IMR-90 (cell line): ENCODE data around the gene SDC1. TPM values are rescaled to one million over a fixed set of nuclear protein-coding genes. Genes with fewer than 3 reads are reported as not detected.

Source experiments
- ATAC-seq: fragments of 200-7000 bp; cut with Tn5 transposase; 2 replicates; pipeline ENCODE4 v1.9.1; 2020; ENCODE audit warnings: low read depth, mild to moderate bottlenecking, moderate library complexity
- BruUV-seq: library from RNA; stranded (reverse); fragments of 400-500 nt; replicated peaks from 2 replicates; lab custom pipeline; 2021; lab: Mats Ljungman, UMichigan
- CTCF ChIA-PET: fragments of 300-600 bp; formaldehyde crosslinking; extraction: SDS; loops from one replicate; lab custom pipeline; 2021; ENCODE audit warnings: antibody characterized with exemption; lab: Yijun Ruan, JAX
- POLR2A ChIA-PET: fragments of 300-600 bp; sonication (Branson Sonifier 250); formaldehyde crosslinking; loops from one replicate; lab custom pipeline; 2022; ENCODE audit warnings: antibody characterized with exemption; ENCODE audit not compliant: unreplicated experiment; lab: Charles Lee
- DNase-seq: peaks from one replicate; pipeline ENCODE4 v3.0.0; 2013
- H2AFZ ChIP-seq: replicated peaks from 2 replicates; pipeline ENCODE3; 2013; ENCODE audit warnings: low read length, mild to moderate bottlenecking; ENCODE audit not compliant: poor library complexity
- H2AK5ac ChIP-seq: 2 replicates; pipeline ENCODE4 v1.6.1; 2013; ENCODE audit warnings: low read depth, low read length, inconsistent platforms
- H2AK9ac ChIP-seq: replicated peaks from 2 replicates; pipeline ENCODE3; 2013; ENCODE audit warnings: mild to moderate bottlenecking, low read depth, low read length, moderate library complexity; ENCODE audit not compliant: poor library complexity
- H2BK120ac ChIP-seq: 2 replicates; pipeline ENCODE4 v1.6.1; 2013; ENCODE audit warnings: low read depth, low read length, inconsistent platforms
- H2BK15ac ChIP-seq: 3 replicates; pipeline ENCODE4 v1.6.1; 2013; ENCODE audit warnings: low read depth, low read length, inconsistent platforms
- H2BK20ac ChIP-seq: 2 replicates; pipeline ENCODE4 v1.6.1; 2013; ENCODE audit warnings: low read depth, mild to moderate bottlenecking, inconsistent platforms, low read length, moderate library complexity
- H2BK5ac ChIP-seq: 2 replicates; pipeline ENCODE4 v1.6.1; 2013; ENCODE audit warnings: mild to moderate bottlenecking, low read depth, low read length, inconsistent platforms; ENCODE audit not compliant: poor library complexity, severe bottlenecking
- H3K14ac ChIP-seq: replicated peaks from 2 replicates; pipeline ENCODE4 v1.6.1; 2013; ENCODE audit warnings: low read depth, low read length, inconsistent platforms
- H3K18ac ChIP-seq: 2 replicates; pipeline ENCODE4 v1.6.1; 2013; ENCODE audit warnings: low read depth, low read length, control low read depth
- H3K23ac ChIP-seq: 2 replicates; pipeline ENCODE4 v1.6.1; 2013; ENCODE audit warnings: low read depth, low read length, inconsistent platforms
- H3K27ac ChIP-seq: 2 replicates; pipeline ENCODE4 v1.5.1; 2013; ENCODE audit warnings: mild to moderate bottlenecking, control low read depth, low read length; ENCODE audit not compliant: insufficient read depth
- H3K27me3 ChIP-seq: 2 replicates; pipeline ENCODE4 v1.6.1; 2013; ENCODE audit warnings: low read length; ENCODE audit not compliant: control insufficient read depth, insufficient read depth
- H3K36me3 ChIP-seq: 2 replicates; pipeline ENCODE4 v1.6.1; 2013; ENCODE audit warnings: low read length, mixed read lengths; ENCODE audit not compliant: control insufficient read depth, insufficient read depth
- H3K4ac ChIP-seq: 2 replicates; pipeline ENCODE4 v1.6.1; 2013; ENCODE audit warnings: low read depth, low read length, inconsistent platforms
- H3K4me1 ChIP-seq: 2 replicates; pipeline ENCODE4 v1.6.1; 2013; ENCODE audit warnings: low read length, mixed read lengths; ENCODE audit not compliant: control insufficient read depth, insufficient read depth
- H3K4me2 ChIP-seq: 2 replicates; pipeline ENCODE4 v1.6.1; 2013; ENCODE audit warnings: low read depth, mild to moderate bottlenecking, control low read depth, low read length, moderate library complexity
- H3K4me3 ChIP-seq: 2 replicates; pipeline ENCODE4 v1.5.1; 2013; ENCODE audit warnings: low read depth, mild to moderate bottlenecking, control low read depth, low read length, moderate library complexity; ENCODE audit not compliant: insufficient read depth
- H3K56ac ChIP-seq: 2 replicates; pipeline ENCODE4 v1.6.1; 2013; ENCODE audit warnings: low read length, inconsistent platforms; ENCODE audit not compliant: insufficient read depth; ENCODE audit errors: extremely low read depth
- H3K79me1 ChIP-seq, 2 experiments: 2 replicates each; pipeline ENCODE4 v1.6.1; 2013; ENCODE audit warnings: low read length in 2 of 2, inconsistent platforms in 1 of 2, low read depth in 1 of 2
- H3K9ac ChIP-seq: 2 replicates; pipeline ENCODE4 v1.6.1; 2013; ENCODE audit warnings: low read depth, low read length, control low read depth
- H3K9me1 ChIP-seq: 2 replicates; pipeline ENCODE4 v1.6.1; 2013; ENCODE audit warnings: low read length, inconsistent platforms; ENCODE audit not compliant: insufficient read depth
- H3K9me3 ChIP-seq: 2 replicates; pipeline ENCODE4 v1.6.1; 2013; ENCODE audit warnings: low read length; ENCODE audit not compliant: control insufficient read depth, insufficient read depth
- H4K20me1 ChIP-seq: 2 replicates; pipeline ENCODE4 v1.6.1; 2013; ENCODE audit warnings: low read length, inconsistent platforms; ENCODE audit not compliant: insufficient read depth
- H4K5ac ChIP-seq: 2 replicates; pipeline ENCODE4 v1.6.1; 2013; ENCODE audit warnings: mild to moderate bottlenecking, low read depth, low read length, control low read depth
- H4K8ac ChIP-seq, 2 experiments: 2 replicates each; pipeline ENCODE4 v1.6.1; 2013; ENCODE audit warnings: low read depth in 2 of 2, low read length in 2 of 2, control low read depth in 1 of 2, inconsistent platforms in 1 of 2
- H4K91ac ChIP-seq: 2 replicates; pipeline ENCODE4 v1.6.1; 2013; ENCODE audit warnings: low read depth, low read length, inconsistent platforms; ENCODE audit not compliant: insufficient read depth
- BHLHE40 ChIP-seq: fragments of 150-350 bp; IDR thresholded peaks from 2 replicates; pipeline ENCODE4 v1.6.1; 2016; ENCODE audit warnings: mild to moderate bottlenecking, low read depth, low read length
- CEBPB ChIP-seq: IDR thresholded peaks from 2 replicates; pipeline ENCODE4 v1.6.1; 2012; ENCODE audit warnings: low read depth, low read length, improper control_type of control experiment
- FOS ChIP-seq: fragments of 150-350 bp; IDR thresholded peaks from 2 replicates; pipeline ENCODE4 v1.6.1; 2016; ENCODE audit warnings: low read depth, low read length
- MXI1 ChIP-seq: IDR thresholded peaks from 2 replicates; pipeline ENCODE4 v1.6.1; 2012; ENCODE audit warnings: low read depth, mild to moderate bottlenecking, low read length, moderate library complexity, borderline replicate concordance
- NFE2L2 ChIP-seq: fragments of 150-350 bp; IDR thresholded peaks from 2 replicates; pipeline ENCODE4 v1.6.1; 2016; ENCODE audit warnings: low read depth, mild to moderate bottlenecking, low read length
- WGBS, 2 experiments: methylation state at CpG; one replicate each; pipeline versions ENCODE4 v1.1.5 to v1.1.7; 2013; ENCODE audit warnings: missing lambda C conversion rate in 2 of 2; ENCODE audit not compliant: insufficient read length in 1 of 2; ENCODE audit errors: extremely low coverage in 2 of 2; 5-methylcytosine and 5-hydroxymethylcytosine counted together
- dilution Hi-C: fragments of 300-500 bp; cut with HindIII; formaldehyde crosslinking; loops from one replicate; pipeline ENCODE4 v1.14.3; 2018; ENCODE audit warnings: low sequenced_read_pairs; ENCODE audit not compliant: unreplicated experiment
- in situ Hi-C: fragments of 300-500 bp; cut with MboI; formaldehyde crosslinking; loops from 3 replicates; pipeline ENCODE4 v1.14.3; 2019; ENCODE audit warnings: low sequenced_read_pairs, inconsistent platforms, mixed read lengths
- intact Hi-C: fragments of 100-400 bp; cut with micrococcal nuclease; formaldehyde crosslinking; loops from 2 replicates; pipeline ENCODE4 v1.10.0; 2022
- polyA plus RNA-seq, 3 experiments: library from polyadenylated mRNA; depleted of rRNA; stranded (reverse); fragments of >200 nt; gene quantifications; 2 replicates each; pipeline ENCODE4 v1.2.3, GENCODE V29; 2012; ENCODE audit warnings: low replicate concordance in 1 of 3
- total RNA-seq: library from RNA; depleted of rRNA; stranded (reverse); fragments of >200 nt; gene quantifications from 2 replicates; pipeline ENCODE4 v1.2.3, GENCODE V29; 2012
- TF ChIP-seq, protein P1 (sequence below): fragments of 150-350 bp; IDR thresholded peaks from 2 replicates; pipeline ENCODE4 v1.6.1; 2017; ENCODE audit warnings: mild to moderate bottlenecking, antibody characterized with exemption, low read length, low read depth

The SDC1 gene
- total and polyA plus RNA-seq, 2 of the 4 experiments (the other 2 are of a cell fraction) = 22.0 to 28.3 TPM

DNA sequence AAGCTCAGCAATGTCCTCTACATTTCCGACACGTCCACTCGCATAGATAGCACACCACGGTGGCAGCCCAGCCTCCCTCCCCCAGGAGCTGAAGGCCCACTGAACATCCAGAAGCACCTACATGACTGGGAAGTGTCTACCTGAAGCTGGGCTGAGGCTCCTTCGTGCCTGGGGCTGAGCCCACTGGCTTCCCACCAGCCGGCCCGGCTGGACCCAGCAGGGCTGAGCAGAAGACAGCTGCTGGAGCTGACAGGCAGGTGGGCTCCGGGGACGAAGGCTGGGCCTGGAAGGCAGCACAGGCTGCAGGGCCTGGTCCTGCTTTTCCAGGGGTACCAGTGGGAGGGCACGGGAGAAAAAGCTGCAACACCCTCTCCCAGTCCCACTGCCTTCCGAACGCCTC is 13.5 kb downstream of the SDC1 start:
- DNase-seq (no peak), ATAC-seq (no peak)
- POLR2A ChIA-PET = no interaction called here
- Histone ChIP-seq H2AK9ac (no peak overlapping the region), H4K91ac (no peak overlapping the region), H3K56ac (no peak overlapping the region), H3K4ac (no peak overlapping the region; the same call in 1 of the 2 replicates), H3K9me3 (no peaks in the 10 kb centered on the region), H3K4me1 (peaks cover 16% of the 10 kb centered on the region), H2BK5ac (no peak overlapping the region), H4K8ac (no peak overlapping the region; a peak in 1 of 4 replicates), H3K36me3 (no peaks in the 10 kb centered on the region), H3K79me1 (peaks cover 0 to 12% of the 10 kb centered on the region in 2 experiments; a peak in 2 of 4 replicates), H4K20me1 (0 out of 2 replicates have a peak, but pooled peaks cover 3% of the 10 kb centered on the region), H4K5ac (no peak overlapping the region), H3K4me3 (no peak overlapping the region), H2BK120ac (no peak overlapping the region), H3K9me1 (peaks cover 8% of the 10 kb centered on the region; the same call in 1 of the 2 replicates), H2BK15ac (no peak overlapping the region), H3K4me2 (no peak overlapping the region), H3K9ac (no peak overlapping the region), H3K14ac (no peak overlapping the region), H3K27ac (no peak overlapping the region), H2BK20ac (no peak overlapping the region), H3K18ac (no peak overlapping the region), H2AK5ac (no peak overlapping the region), H3K23ac (no peak overlapping the region), H2AFZ (no peak overlapping the region), H3K27me3 (no peaks in the 10 kb centered on the region)
- dilution Hi-C loops (no loop called here), intact Hi-C loops (no loop called here), in situ Hi-C loops (no loop called here)
- TF ChIP-seq FOS = no peak
- no peak for TF ChIP-seq MXI1
- TF ChIP-seq, protein P1, sequence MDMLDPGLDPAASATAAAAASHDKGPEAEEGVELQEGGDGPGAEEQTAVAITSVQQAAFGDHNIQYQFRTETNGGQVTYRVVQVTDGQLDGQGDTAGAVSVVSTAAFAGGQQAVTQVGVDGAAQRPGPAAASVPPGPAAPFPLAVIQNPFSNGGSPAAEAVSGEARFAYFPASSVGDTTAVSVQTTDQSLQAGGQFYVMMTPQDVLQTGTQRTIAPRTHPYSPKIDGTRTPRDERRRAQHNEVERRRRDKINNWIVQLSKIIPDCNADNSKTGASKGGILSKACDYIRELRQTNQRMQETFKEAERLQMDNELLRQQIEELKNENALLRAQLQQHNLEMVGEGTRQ = no peak
- TF ChIP-seq CEBPB = no peak
- TF ChIP-seq BHLHE40 = no peak
- TF ChIP-seq NFE2L2 = no peak
- WGBS, 2 experiments = 96% methylated on average over 5 of the region's 12 CpGs; no CpG with 5 or more reads in 1 of the 2 experiments
- CTCF ChIA-PET = no interaction called here
- no TSS peak for BruUV-seq
